GM12878 (cell line): ENCODE measurements around the gene EEF1AKMT3. TPM values are rescaled to one million over a fixed set of nuclear protein-coding genes. Genes with fewer than 3 reads are reported as not detected.

Experiments
- ATAC-seq: fragments of 200-7000 bp; cut with Tn5 transposase; 3 replicates; pipeline ENCODE4 v1.9.1; 2020; ENCODE audit warnings: mild to moderate bottlenecking, moderate library complexity
- BruUV-seq: library from RNA; stranded (reverse); fragments of 400-500 nt; replicated peaks from 2 replicates; lab custom pipeline; 2021; lab: Mats Ljungman, UMichigan
- CTCF ChIA-PET: fragments of 300-600 bp; sonication (Branson Sonifier 250); formaldehyde crosslinking; extraction: SDS; loops from one replicate; lab custom pipeline; 2021; ENCODE audit warnings: inconsistent platforms; lab: Yijun Ruan, JAX
- POLR2A ChIA-PET: fragments of 350-600 bp; formaldehyde crosslinking; extraction: SDS; loops from one replicate; lab custom pipeline; 2021; ENCODE audit warnings: inconsistent platforms; lab: Charles Lee
- RAD21 ChIA-PET: fragments of 300-600 bp; sonication (Branson Sonifier 250); formaldehyde crosslinking; loops from one replicate; lab custom pipeline; 2023; ENCODE audit warnings: antibody characterized with exemption; ENCODE audit not compliant: unreplicated experiment; lab: Charles Lee
- SMC1A ChIA-PET: fragments of 300-600 bp; sonication (Branson Sonifier 250); formaldehyde crosslinking; loops from one replicate; lab custom pipeline; 2023; ENCODE audit not compliant: unreplicated experiment, uncharacterized antibody; lab: Charles Lee
- DNase-seq: peaks from one replicate; pipeline ENCODE4 v3.0.0-alpha.2; 2011; ENCODE audit warnings: low read depth, low spot score
- FAIRE-seq: peaks from 3 replicates; lab custom pipeline; 2011; peaks lifted over from hg19 to GRCh38; lab: Jason Lieb, UNC
- H2AFZ ChIP-seq: 2 replicates; pipeline ENCODE4 v1.6.0; 2011; ENCODE audit warnings: low read depth, low read length, control low read depth; ENCODE audit not compliant: control insufficient read depth
- H3K27ac ChIP-seq: 2 replicates; pipeline ENCODE4 v1.5.1; 2011; ENCODE audit warnings: control low read depth; ENCODE audit not compliant: control insufficient read depth, insufficient read depth
- H3K27me3 ChIP-seq, 2 experiments: replicated peaks in 1 of 2; 2 replicates each; pipeline versions ENCODE4 v1.6.0 to v1.6.1; 2011; ENCODE audit warnings: low read length in 1 of 2; ENCODE audit not compliant: control insufficient read depth in 2 of 2, insufficient read depth in 2 of 2
- H3K36me3 ChIP-seq, 2 experiments: 2 replicates each; pipeline ENCODE4 v1.5.1; 2011; ENCODE audit warnings: low read length in 1 of 2; ENCODE audit not compliant: control insufficient read depth in 2 of 2, insufficient read depth in 2 of 2
- H3K4me1 ChIP-seq: 2 replicates; pipeline ENCODE4 v1.6.1; 2011; ENCODE audit warnings: mild to moderate bottlenecking, low read length, moderate library complexity, mixed read lengths; ENCODE audit not compliant: control insufficient read depth, insufficient read depth
- H3K4me2 ChIP-seq: 2 replicates; pipeline ENCODE4 v1.6.0; 2011; ENCODE audit warnings: control low read depth; ENCODE audit not compliant: control insufficient read depth, insufficient read depth
- H3K4me3 ChIP-seq: fragments of 200-600 bp; sonication (generic); 2 replicates; pipeline ENCODE4 v1.5.1; 2016
- H3K79me2 ChIP-seq: 2 replicates; pipeline ENCODE4 v1.6.0; 2011; ENCODE audit warnings: low read length; ENCODE audit not compliant: control insufficient read depth, insufficient read depth
- H3K9ac ChIP-seq: 2 replicates; pipeline ENCODE4 v1.8.0; 2011; ENCODE audit warnings: low read length, control low read depth, mixed read lengths; ENCODE audit not compliant: control insufficient read depth, insufficient read depth
- H3K9me3 ChIP-seq: replicated peaks from 3 replicates; pipeline ENCODE4 v1.5.1; 2011; ENCODE audit warnings: mild to moderate bottlenecking, low read length; ENCODE audit not compliant: control insufficient read depth, insufficient read depth
- H4K20me1 ChIP-seq: 2 replicates; pipeline ENCODE4 v1.6.0; 2011; ENCODE audit not compliant: control insufficient read depth, insufficient read depth
- ATF7 ChIP-seq: fragments of 450-650 bp; IDR thresholded peaks from 2 replicates; pipeline ENCODE4 v1.6.1; 2016; ENCODE audit warnings: low read depth, mild to moderate bottlenecking
- E2F4 ChIP-seq: IDR thresholded peaks from 2 replicates; pipeline ENCODE4 v1.6.1; 2012; ENCODE audit warnings: low read depth, low read length, improper control_type of control experiment
- EGR1 ChIP-seq, 2 experiments: IDR thresholded peaks; 1 replicate in 1 of 2; 2 replicates in 1 of 2; pipeline ENCODE4 v1.6.1; 2011 to 2012; ENCODE audit warnings: low read depth in 2 of 2, low read length in 2 of 2, borderline replicate concordance in 1 of 2, mild to moderate bottlenecking in 1 of 2, moderate library complexity in 1 of 2
- MEF2B ChIP-seq: fragments of 450-650 bp; IDR thresholded peaks from 2 replicates; pipeline ENCODE4 v1.6.1; 2018; ENCODE audit warnings: mild to moderate bottlenecking, moderate library complexity; ENCODE audit not compliant: partially characterized antibody, poor library complexity, severe bottlenecking
- MYC ChIP-seq: IDR thresholded peaks from 2 replicates; pipeline ENCODE4 v1.6.1; 2011; ENCODE audit warnings: mild to moderate bottlenecking, low read length, moderate library complexity, inconsistent platforms; ENCODE audit not compliant: insufficient read depth, insufficient replicate concordance, insufficient read length, severe bottlenecking
- NR2F1 ChIP-seq: fragments of 450-650 bp; conservative IDR thresholded peaks from 2 replicates; pipeline ENCODE4 v1.6.1; 2017; ENCODE audit warnings: mild to moderate bottlenecking
- POLR2A ChIP-seq: IDR thresholded peaks from 2 replicates; pipeline ENCODE4 v1.6.1; 2011; ENCODE audit warnings: low read depth, mild to moderate bottlenecking, low read length
- RBBP5 ChIP-seq: fragments of 200-600 bp; sonication (generic); conservative IDR thresholded peaks from 2 replicates; pipeline ENCODE4 v1.6.1; 2016
- RCOR1 ChIP-seq: conservative IDR thresholded peaks from 2 replicates; pipeline ENCODE4 v1.6.1; 2012; ENCODE audit warnings: low read depth, low read length, improper control_type of control experiment
- SMAD1 ChIP-seq: fragments of 450-650 bp; IDR thresholded peaks from 2 replicates; pipeline ENCODE4 v1.6.1; 2018; ENCODE audit warnings: mild to moderate bottlenecking, low read depth; ENCODE audit not compliant: partially characterized antibody
- ZNF217 ChIP-seq: fragments of 450-650 bp; IDR thresholded peaks from 2 replicates; pipeline ENCODE4 v1.6.1; 2017; ENCODE audit warnings: antibody characterized with exemption, mild to moderate bottlenecking
- WGBS: methylation state at CpG from one replicate; pipeline ENCODE4 v1.1.6; 2016; ENCODE audit warnings: low lambda C conversion rate; ENCODE audit not compliant: insufficient replicate concordance, insufficient coverage; ENCODE audit errors: missing lambda C conversion rate; 5-methylcytosine and 5-hydroxymethylcytosine counted together
- in situ Hi-C: fragments of 300-500 bp; cut with MboI; formaldehyde crosslinking; loops from 9 replicates; pipeline ENCODE4 v1.14.3; 2018; ENCODE audit warnings: mixed read lengths
- intact Hi-C: fragments of 100-400 bp; cut with micrococcal nuclease; formaldehyde crosslinking; loops from one replicate; pipeline ENCODE4 v1.14.2; 2022; ENCODE audit not compliant: unreplicated experiment
- polyA plus RNA-seq, 11 experiments: library from polyadenylated mRNA; depleted of rRNA in 4 of 11; unstranded in 6 of 11; stranded (reverse) in 5 of 11; fragments of >200 nt; fragmentation: Nextera tagmentation in 4 of 11; fragmentation: Illumina TruSeq in 1 of 11; extraction: Ambion mirVana in 4 of 11; extraction: Trizol in 1 of 11; gene quantifications; 1 replicate in 1 of 11; 2 replicates in 10 of 11; pipeline versions ENCODE4 v1.2.1 to v1.2.3, GENCODE V29; 2011 to 2016; ENCODE audit warnings: inconsistent platforms in 2 of 11, missing spikeins in 2 of 11, low read depth in 1 of 11
- total RNA-seq, 4 experiments: library from RNA; depleted of rRNA in 3 of 4; stranded (reverse); fragments of >200 nt in 3 of 4; fragmentation: Illumina TruSeq in 1 of 4; extraction: Trizol in 1 of 4; gene quantifications; 2 replicates each; pipeline versions ENCODE4 v1.2.1 to v1.2.3, GENCODE V29; 2013 to 2021
- TF ChIP-seq, protein P1 (sequence below): fragments of 450-650 bp; conservative IDR thresholded peaks from 2 replicates; pipeline ENCODE4 v1.6.1; 2017; ENCODE audit warnings: mild to moderate bottlenecking, moderate library complexity
- TF ChIP-seq, protein P2 (sequence below): fragments of 450-650 bp; IDR thresholded peaks from 2 replicates; pipeline ENCODE4 v1.6.1; 2017; ENCODE audit warnings: mild to moderate bottlenecking, moderate library complexity

EEF1AKMT3 gene
- total and polyA plus RNA-seq, 10 of the 15 experiments (the other 5 are each of a cell fraction or from before 2014, with no cell fraction given): 1.2 to 8.2 (median 3.5) TPM

- SMC1A ChIA-PET: interaction anchor here (0.7 to 0.8 kb wide), 2 partner anchors 10 to 15 kb away, joined by 3 to 4 read pairs; no protein-coding TSS in a partner anchor
- POLR2A ChIA-PET: interaction anchor here (0.8 to 1.9 kb wide), 6 partner anchors 12 to 127 kb away, joined by 3 to 11 read pairs (median 4); partner anchors contain the start of gene TSFM
- peaks cover 0 to 2% of the 10 kb centered on the region in 2 experiments; a peak in 1 of 4 replicates for H3K27me3 ChIP-seq
- peak overlapping the region; percentile 90 for H3K4me3 ChIP-seq
- TSS peak; percentile 81 for BruUV-seq
- FAIRE-seq (peak; percentile 89), ATAC-seq (peak; percentile 83), DNase-seq (peak; percentile 74)
- peak overlapping the region; percentile 83 for H3K9ac ChIP-seq
- peak overlapping the region; percentile 99 for H3K4me2 ChIP-seq
- in situ Hi-C loops: no loop called here
- no peaks in the 10 kb centered on the region for H3K79me2 ChIP-seq
- peak overlapping the region; percentile 82 for H3K27ac ChIP-seq
- H3K36me3 ChIP-seq: peaks cover 0 to 4% of the 10 kb centered on the region in 2 experiments; a peak in 2 of 4 replicates
- RAD21 ChIA-PET: interaction anchor here (1.2 kb wide), 1 partner anchor 15 kb away, joined by 6 read pairs; no protein-coding TSS in a partner anchor
- H4K20me1 ChIP-seq: no peaks in the 10 kb centered on the region
- no peaks in the 10 kb centered on the region for H3K9me3 ChIP-seq
- H2AFZ ChIP-seq: peak overlapping the region; percentile 90
- CTCF ChIA-PET: interaction anchor here (1.0 to 7.3 kb wide), 6 partner anchors 10 to 16 kb away, joined by 4 to 62 read pairs (median 7); partner anchors contain the start of genes MARCHF9 and TSFM
- intact Hi-C loops: no loop called here
- under 1% methylated on average over 16 of the region's 16 CpGs for WGBS
- H3K4me1 ChIP-seq: peaks cover 5% of the 10 kb centered on the region
- TF ChIP-seq POLR2A (no peak), SMAD1 (no peak), EGR1 (IDR thresholded peaks at IDR 0.05; ENCODE audit: borderline replicate concordance in 1 of 2, low read depth in 2 of 2, low read length in 2 of 2) (peak in 1 of 2 experiments; percentile 48; a peak in 1 of 3 replicates), RBBP5 (no peak), E2F4 (peak; percentile 67), RCOR1 (no peak), MEF2B (no peak), ZNF217 (no peak), ATF7 (no peak), NR2F1 (0 out of 2 replicates have a peak, but pooled peaks have one; percentile 5), MYC (no peak)
- TF ChIP-seq, protein P1, sequence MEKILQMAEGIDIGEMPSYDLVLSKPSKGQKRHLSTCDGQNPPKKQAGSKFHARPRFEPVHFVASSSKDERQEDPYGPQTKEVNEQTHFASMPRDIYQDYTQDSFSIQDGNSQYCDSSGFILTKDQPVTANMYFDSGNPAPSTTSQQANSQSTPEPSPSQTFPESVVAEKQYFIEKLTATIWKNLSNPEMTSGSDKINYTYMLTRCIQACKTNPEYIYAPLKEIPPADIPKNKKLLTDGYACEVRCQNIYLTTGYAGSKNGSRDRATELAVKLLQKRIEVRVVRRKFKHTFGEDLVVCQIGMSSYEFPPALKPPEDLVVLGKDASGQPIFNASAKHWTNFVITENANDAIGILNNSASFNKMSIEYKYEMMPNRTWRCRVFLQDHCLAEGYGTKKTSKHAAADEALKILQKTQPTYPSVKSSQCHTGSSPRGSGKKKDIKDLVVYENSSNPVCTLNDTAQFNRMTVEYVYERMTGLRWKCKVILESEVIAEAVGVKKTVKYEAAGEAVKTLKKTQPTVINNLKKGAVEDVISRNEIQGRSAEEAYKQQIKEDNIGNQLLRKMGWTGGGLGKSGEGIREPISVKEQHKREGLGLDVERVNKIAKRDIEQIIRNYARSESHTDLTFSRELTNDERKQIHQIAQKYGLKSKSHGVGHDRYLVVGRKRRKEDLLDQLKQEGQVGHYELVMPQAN: no peak
- TF ChIP-seq, protein P2, sequence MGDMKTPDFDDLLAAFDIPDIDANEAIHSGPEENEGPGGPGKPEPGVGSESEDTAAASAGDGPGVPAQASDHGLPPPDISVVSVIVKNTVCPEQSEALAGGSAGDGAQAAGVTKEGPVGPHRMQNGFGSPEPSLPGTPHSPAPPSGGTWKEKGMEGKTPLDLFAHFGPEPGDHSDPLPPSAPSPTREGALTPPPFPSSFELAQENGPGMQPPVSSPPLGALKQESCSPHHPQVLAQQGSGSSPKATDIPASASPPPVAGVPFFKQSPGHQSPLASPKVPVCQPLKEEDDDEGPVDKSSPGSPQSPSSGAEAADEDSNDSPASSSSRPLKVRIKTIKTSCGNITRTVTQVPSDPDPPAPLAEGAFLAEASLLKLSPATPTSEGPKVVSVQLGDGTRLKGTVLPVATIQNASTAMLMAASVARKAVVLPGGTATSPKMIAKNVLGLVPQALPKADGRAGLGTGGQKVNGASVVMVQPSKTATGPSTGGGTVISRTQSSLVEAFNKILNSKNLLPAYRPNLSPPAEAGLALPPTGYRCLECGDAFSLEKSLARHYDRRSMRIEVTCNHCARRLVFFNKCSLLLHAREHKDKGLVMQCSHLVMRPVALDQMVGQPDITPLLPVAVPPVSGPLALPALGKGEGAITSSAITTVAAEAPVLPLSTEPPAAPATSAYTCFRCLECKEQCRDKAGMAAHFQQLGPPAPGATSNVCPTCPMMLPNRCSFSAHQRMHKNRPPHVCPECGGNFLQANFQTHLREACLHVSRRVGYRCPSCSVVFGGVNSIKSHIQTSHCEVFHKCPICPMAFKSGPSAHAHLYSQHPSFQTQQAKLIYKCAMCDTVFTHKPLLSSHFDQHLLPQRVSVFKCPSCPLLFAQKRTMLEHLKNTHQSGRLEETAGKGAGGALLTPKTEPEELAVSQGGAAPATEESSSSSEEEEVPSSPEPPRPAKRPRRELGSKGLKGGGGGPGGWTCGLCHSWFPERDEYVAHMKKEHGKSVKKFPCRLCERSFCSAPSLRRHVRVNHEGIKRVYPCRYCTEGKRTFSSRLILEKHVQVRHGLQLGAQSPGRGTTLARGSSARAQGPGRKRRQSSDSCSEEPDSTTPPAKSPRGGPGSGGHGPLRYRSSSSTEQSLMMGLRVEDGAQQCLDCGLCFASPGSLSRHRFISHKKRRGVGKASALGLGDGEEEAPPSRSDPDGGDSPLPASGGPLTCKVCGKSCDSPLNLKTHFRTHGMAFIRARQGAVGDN: no peak
Measured at GRCh38 chr12:57771236-57771872, 1.1 kb upstream of the EEF1AKMT3 start.
